Measurements from ENCODE around the gene PPFIA1.

The PPFIA1 gene

DNA sequence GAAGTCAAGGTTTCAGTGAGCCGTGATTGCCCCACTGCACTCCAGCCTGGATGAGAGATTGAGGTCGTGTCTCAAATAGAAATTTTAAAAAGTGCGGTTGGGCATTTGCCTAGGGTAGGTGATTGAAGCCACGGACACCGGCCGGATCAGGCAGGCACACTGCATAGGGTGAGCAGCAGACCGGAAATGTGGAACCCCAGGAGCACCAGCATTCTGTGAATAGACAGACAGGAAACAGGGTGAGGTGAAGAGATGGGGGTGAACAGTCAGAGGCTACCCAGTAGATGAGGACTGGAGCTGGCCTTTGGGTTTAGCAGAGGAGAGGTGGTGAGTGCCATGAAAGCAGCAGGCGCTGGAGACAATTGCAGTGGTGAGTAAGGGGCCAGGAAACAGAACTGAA, 43.5 kb downstream of the PPFIA1 start:
- no peak overlapping the region for H3K4me3 ChIP-seq (ENCODE audit: low read length)
- DNase-seq (ENCODE audit: low read depth): no peak
- TF ChIP-seq, protein P1, sequence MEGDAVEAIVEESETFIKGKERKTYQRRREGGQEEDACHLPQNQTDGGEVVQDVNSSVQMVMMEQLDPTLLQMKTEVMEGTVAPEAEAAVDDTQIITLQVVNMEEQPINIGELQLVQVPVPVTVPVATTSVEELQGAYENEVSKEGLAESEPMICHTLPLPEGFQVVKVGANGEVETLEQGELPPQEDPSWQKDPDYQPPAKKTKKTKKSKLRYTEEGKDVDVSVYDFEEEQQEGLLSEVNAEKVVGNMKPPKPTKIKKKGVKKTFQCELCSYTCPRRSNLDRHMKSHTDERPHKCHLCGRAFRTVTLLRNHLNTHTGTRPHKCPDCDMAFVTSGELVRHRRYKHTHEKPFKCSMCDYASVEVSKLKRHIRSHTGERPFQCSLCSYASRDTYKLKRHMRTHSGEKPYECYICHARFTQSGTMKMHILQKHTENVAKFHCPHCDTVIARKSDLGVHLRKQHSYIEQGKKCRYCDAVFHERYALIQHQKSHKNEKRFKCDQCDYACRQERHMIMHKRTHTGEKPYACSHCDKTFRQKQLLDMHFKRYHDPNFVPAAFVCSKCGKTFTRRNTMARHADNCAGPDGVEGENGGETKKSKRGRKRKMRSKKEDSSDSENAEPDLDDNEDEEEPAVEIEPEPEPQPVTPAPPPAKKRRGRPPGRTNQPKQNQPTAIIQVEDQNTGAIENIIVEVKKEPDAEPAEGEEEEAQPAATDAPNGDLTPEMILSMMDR (conservative IDR thresholded peaks at IDR 0.05; ENCODE audit: low read depth, low read length): no peak

DNA sequence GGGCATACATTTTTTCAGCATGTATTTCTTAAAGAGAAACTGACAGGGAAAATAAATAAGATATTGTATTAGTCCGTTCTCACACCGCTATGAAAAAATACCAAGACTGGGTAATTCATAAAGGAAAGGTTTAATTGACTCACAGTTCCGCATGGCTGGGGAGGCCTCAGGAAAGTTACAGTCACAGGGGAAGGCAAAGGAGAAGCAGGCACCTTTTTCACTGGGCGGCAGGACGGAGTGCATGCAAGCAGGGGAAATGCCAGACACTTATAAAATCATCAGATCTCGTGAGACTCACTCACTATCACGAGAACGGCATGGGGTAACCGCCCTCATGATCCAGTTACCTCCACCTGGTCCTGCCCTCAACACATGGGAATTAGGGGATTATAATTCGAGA, 44.2 kb downstream of the PPFIA1 start:
- TF ChIP-seq, protein P1 (conservative IDR thresholded peaks at IDR 0.05; ENCODE audit: low read depth, low read length): no peak
- no peak overlapping the region for H3K4me3 ChIP-seq (ENCODE audit: low read length)
- no peak for DNase-seq (ENCODE audit: low read depth)

DNA sequence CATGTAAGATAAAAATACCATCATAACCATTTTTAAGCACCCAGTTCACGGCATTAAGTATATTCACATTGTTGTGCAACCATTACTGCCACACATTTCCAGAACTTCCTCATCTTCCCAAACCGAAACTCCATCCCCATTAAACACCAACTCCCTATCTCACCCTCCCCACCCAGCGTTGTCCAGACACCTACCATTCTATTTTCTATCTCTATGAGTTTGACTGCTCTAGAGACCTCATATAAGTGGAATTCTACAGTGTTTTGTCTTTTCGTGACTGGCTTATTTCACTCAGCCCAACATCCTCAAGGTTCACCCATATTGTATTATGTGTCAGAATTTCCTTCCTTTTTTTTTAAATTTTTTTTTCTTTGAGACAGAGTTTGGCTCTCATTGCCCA, 45.2 kb downstream of the PPFIA1 start:
- no peak overlapping the region for H3K4me3 ChIP-seq (ENCODE audit: low read length)
- DNase-seq (ENCODE audit: low read depth): no peak
- TF ChIP-seq, protein P1 (conservative IDR thresholded peaks at IDR 0.05; ENCODE audit: low read depth, low read length): no peak

DNA sequence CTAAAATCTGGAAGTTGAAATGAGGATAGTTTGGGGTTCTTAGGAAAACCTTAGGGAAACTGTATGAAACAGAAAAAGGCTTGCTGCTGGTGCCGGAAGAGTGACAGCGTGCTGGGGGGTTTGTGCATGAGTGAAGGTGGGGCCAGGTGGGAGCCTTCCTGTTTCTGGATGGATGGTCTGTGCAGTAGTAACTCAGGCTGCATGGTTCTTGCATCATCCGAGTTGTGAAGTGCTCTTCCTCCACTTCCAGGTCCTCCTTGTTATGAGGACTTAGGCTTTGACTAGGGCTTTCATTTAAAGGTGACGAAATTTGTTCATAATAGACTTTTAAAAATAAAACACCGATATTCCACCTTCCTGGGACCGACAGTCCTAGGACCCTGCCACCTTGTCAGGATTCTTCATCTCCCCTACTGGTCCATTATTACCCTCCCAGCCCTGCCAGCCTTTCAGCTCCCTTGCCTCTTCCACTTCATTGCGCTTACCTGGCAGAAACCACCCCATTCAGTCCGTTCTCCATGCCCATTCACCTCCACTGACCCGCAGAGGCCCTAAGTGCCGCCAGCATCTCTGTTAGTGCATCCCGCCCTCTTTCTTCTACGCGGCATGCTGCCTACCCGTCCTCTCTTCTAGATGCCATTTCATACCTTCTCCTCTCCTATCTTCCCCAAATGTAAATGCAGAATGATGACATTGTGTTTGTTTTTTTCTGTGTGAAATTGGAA, 47.3 kb downstream of the PPFIA1 start:
- TF ChIP-seq, protein P1 (conservative IDR thresholded peaks at IDR 0.05; ENCODE audit: low read depth, low read length): no peak
- no peak for DNase-seq (ENCODE audit: low read depth)
- no peak overlapping the region for H3K4me3 ChIP-seq (ENCODE audit: low read length)

DNA sequence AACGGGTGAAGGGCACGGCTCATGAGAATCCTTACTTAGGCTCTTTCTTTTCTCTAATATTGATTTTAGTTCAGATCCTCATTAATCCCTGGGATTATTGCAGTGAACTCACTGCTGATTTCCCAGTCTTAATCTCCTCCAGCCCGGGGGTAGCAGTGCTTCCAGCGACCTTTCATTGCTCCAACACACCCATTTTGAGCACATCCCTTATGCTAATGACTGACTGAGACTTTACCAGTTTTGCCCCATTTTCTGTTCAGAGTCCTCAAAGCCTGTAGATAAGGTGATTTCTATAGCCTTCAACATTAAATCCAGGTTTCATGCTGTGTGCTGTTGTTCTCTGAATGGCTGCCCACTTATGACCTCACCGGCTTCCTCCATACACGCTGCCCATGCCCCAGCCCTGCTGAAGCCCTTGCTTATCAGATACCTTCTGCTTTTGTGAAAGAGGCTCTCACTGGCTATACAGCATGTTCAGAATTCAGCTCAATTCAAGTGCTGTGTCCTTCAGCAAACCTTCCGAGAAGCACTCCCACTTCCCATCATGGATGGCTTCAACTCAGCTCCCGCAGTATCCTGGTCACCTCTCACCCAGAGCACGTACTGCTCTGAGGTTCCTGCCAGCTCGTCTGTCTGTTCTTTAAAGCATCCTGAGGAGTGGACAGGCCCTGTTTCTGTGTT, 49.0 kb downstream of the PPFIA1 start:
- no peak for DNase-seq (ENCODE audit: low read depth)
- H3K4me3 ChIP-seq (ENCODE audit: low read length): no peak overlapping the region
- TF ChIP-seq, protein P1 (conservative IDR thresholded peaks at IDR 0.05; ENCODE audit: low read depth, low read length): no peak

DNA sequence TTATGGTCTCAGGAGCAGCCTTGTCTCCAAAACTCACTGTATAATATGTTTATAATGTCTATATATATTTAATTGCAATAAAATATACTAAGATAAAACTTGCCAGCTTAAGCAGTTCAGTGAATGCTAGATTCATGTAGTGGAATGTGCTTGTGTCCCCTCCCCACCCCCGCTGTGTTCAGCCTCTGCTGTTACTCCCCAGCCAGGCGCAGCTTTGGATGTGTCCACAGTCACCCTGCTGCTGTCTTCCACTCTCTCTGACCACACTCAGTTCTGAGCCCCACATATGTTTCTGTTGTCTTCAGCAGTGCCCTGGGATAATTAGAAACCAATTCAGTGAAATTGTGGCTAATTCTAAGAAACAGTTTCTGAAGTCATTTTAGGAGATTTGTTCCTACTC, 52.2 kb downstream of the PPFIA1 start:
- no peak overlapping the region for H3K4me3 ChIP-seq (ENCODE audit: low read length)
- TF ChIP-seq, protein P1 (conservative IDR thresholded peaks at IDR 0.05; ENCODE audit: low read depth, low read length): no peak
- no peak for DNase-seq (ENCODE audit: low read depth)

DNA sequence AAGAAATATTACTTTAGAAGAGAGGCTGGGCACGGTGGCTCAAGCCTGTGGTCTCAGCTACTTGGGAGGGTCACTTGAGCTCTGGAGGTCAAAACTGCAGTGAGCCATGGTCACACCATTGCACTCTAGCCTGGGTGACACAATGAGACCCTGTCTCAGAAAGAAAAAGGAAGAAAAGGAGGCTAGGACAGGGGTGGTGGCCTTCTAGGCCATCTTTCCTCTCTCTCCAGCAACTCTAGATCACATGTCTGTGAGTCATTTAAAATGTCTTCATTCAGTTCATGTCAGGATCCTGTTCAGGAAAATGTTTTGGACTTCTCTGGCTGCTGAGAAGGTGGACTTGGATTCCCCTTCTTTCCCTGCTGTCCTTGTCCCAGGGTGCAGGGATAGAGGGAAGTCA, 53.3 kb downstream of the PPFIA1 start:
- TF ChIP-seq, protein P1 (conservative IDR thresholded peaks at IDR 0.05; ENCODE audit: low read depth, low read length): no peak
- no peak overlapping the region for H3K4me3 ChIP-seq (ENCODE audit: low read length)
- DNase-seq (ENCODE audit: low read depth): no peak
